K562 (cell line): ENCODE data around the gene FAR2. TPM values are rescaled to one million over a fixed set of nuclear protein-coding genes. Genes with fewer than 3 reads are reported as not detected.

Experiments
- ARHGAP35 ChIP-seq: fragments of 450-650 bp; IDR thresholded peaks from 2 replicates; pipeline ENCODE4 v1.6.1; 2018; ENCODE audit not compliant: partially characterized antibody
- CHD2 ChIP-seq: IDR thresholded peaks from 2 replicates; pipeline ENCODE4 v1.6.1; 2011; ENCODE audit warnings: low read depth, low read length
- CHD4 ChIP-seq: fragments of 200-600 bp; sonication (generic); IDR thresholded peaks from 3 replicates; pipeline ENCODE4 v1.6.1; 2012; ENCODE audit warnings: low read depth, mild to moderate bottlenecking, mixed read lengths, low read length, inconsistent platforms; ENCODE audit not compliant: insufficient read depth, insufficient replicate concordance, poor library complexity, severe bottlenecking
- FOXM1 ChIP-seq, 2 experiments: fragments of 450-650 bp in 1 of 2; sonication (generic) in 1 of 2; formaldehyde crosslinking in 1 of 2; IDR thresholded peaks; 2 replicates each; pipeline versions ENCODE4 v1.6.1 to v1.9.0; 2017 to 2022; ENCODE audit warnings: low read depth in 2 of 2, mild to moderate bottlenecking in 2 of 2, missing genetic modification reagents in 1 of 2, moderate library complexity in 1 of 2
- HLTF ChIP-seq: fragments of 450-650 bp; IDR thresholded peaks from 2 replicates; pipeline ENCODE4 v1.6.1; 2016
- MEIS2 ChIP-seq: fragments of 450-650 bp; IDR thresholded peaks from 2 replicates; pipeline ENCODE4 v1.6.1; 2014; ENCODE audit warnings: mild to moderate bottlenecking; ENCODE audit not compliant: partially characterized antibody
- NFYB ChIP-seq: IDR thresholded peaks from 2 replicates; pipeline ENCODE4 v1.6.1; 2011; ENCODE audit warnings: mild to moderate bottlenecking, moderate library complexity; ENCODE audit not compliant: insufficient read length; ENCODE audit errors: extremely low read depth
- SNIP1 ChIP-seq: fragments of 450-650 bp; IDR thresholded peaks from 2 replicates; pipeline ENCODE4 v1.7.1; 2017; ENCODE audit warnings: low read depth, mild to moderate bottlenecking
- SRSF1 ChIP-seq: fragments of 200-400 bp; formaldehyde crosslinking; IDR thresholded peaks from 2 replicates; pipeline ENCODE4 v1.6.1; 2017; ENCODE audit warnings: mild to moderate bottlenecking, low read depth, low read length, moderate library complexity
- VEZF1 ChIP-seq: fragments of 200-800 bp; sonication (Bioruptor generic); IDR thresholded peaks from 2 replicates; pipeline ENCODE4 v1.6.1; 2017; ENCODE audit warnings: missing genetic modification characterization, missing compliant biosample characterization
- ZNF133 ChIP-seq: fragments of 250-450 bp; sonication (Bioruptor Pico); IDR thresholded peaks from 2 replicates; pipeline ENCODE4 v1.4.0; 2020; ENCODE audit warnings: mild to moderate bottlenecking
- ZNF212 ChIP-seq: fragments of 450-650 bp; formaldehyde crosslinking; IDR thresholded peaks from 2 replicates; pipeline ENCODE4 v1.4.0; 2020; ENCODE audit warnings: mild to moderate bottlenecking
- ZNF253 ChIP-seq: fragments of 250-450 bp; sonication (Bioruptor Pico); conservative IDR thresholded peaks from 2 replicates; pipeline ENCODE4 v1.6.1; 2021; ENCODE audit warnings: mild to moderate bottlenecking
- ZNF75A ChIP-seq: fragments of 450-650 bp; formaldehyde crosslinking; IDR thresholded peaks from 2 replicates; pipeline ENCODE4 v1.4.0; 2020; ENCODE audit warnings: mild to moderate bottlenecking
- polyA plus RNA-seq, 8 experiments: library from polyadenylated mRNA; depleted of rRNA in 4 of 8; stranded (reverse) in 5 of 8; unstranded in 3 of 8; fragments of >200 nt; fragmentation: Nextera tagmentation in 2 of 8; fragmentation: Illumina TruSeq in 1 of 8; extraction: Ambion mirVana in 2 of 8; extraction: Trizol in 1 of 8; gene quantifications; 2 replicates each; pipeline versions ENCODE4 v1.2.1 to v1.2.3, GENCODE V29; 2011 to 2014; ENCODE audit warnings: inconsistent platforms in 1 of 8, missing spikeins in 1 of 8
- total RNA-seq, 7 experiments: library from RNA; depleted of rRNA in 6 of 7; stranded (reverse); fragments of >200 nt in 6 of 7; fragmentation: Illumina TruSeq in 2 of 7; extraction: Trizol in 2 of 7; gene quantifications; 2 replicates each; pipeline versions ENCODE4 v1.2.1 to v1.2.3, GENCODE V29; 2011 to 2021; ENCODE audit warnings: low replicate concordance in 1 of 7
- TF ChIP-seq, protein P1 (sequence below): fragments of 450-650 bp; IDR thresholded peaks from 2 replicates; pipeline ENCODE4 v1.6.1; 2016; ENCODE audit warnings: mild to moderate bottlenecking, moderate library complexity

The FAR2 gene
- total and polyA plus RNA-seq, 9 of the 15 experiments (the other 6 are each of a cell fraction or from before 2014, with no cell fraction given): 5.0 to 13.4 (median 8.5) TPM

DNA sequence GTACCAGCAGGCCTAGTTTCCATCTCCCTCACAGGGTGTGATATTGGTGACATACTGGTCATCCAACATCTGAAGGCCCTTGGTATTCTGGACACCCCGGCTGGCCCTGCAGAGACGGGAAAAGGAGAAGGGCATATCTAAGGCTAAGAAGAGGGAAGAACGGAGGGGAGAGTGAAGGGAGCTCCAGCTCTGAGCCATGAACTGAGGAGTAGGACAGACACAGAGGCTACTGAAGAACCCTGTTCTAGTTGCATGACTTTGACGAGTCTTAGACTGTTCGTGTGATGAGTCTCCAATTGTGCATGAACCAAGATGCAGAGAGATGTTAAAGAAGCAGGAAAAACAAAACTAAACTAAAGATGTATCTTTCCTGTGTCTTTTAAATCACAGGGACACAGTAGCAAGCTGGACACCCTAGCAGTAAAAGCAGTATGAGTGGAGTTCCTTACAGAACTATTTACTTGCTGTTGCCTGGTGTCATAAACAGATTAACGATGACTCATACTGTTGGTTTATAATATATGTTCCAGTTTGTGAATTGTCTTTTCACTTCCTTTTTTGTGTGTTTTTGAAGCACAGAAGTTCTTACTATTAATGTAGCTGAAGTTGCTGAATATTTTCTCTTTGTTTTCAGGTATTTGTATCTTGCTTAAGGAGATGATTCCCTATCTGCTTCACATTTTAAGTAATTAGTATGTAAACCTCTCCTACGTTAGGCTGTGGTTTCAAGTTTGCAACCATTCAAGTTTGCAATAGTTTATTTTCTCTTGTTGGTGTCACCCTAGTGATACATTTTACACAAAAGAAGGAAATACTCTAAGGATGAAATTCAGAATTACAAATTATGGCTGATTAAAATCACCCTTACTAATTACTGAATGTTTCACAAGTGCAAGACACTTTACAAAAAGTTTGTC is 15.7 kb downstream of the FAR2 start (continued):
- TF ChIP-seq VEZF1 (CRISPR knock-in tag) (no peak), MEIS2 (peak; percentile 68), ZNF253 (CRISPR knock-in tag) (no peak), ZNF212 (CRISPR knock-in tag) (no peak), HLTF (no peak), SNIP1 (no peak), CHD2 (no peak), ZNF75A (CRISPR knock-in tag) (no peak), ZNF133 (CRISPR knock-in tag) (no peak), NFYB (no peak), ARHGAP35 (no peak), FOXM1 (IDR thresholded peaks at IDR 0.05; ENCODE audit: low read depth) (no peak), FOXM1 (CRISPR knock-in tag; IDR thresholded peaks at IDR 0.05; ENCODE audit: low read depth) (no peak), SRSF1 (no peak), CHD4 (no peak)
- TF ChIP-seq, protein P1, sequence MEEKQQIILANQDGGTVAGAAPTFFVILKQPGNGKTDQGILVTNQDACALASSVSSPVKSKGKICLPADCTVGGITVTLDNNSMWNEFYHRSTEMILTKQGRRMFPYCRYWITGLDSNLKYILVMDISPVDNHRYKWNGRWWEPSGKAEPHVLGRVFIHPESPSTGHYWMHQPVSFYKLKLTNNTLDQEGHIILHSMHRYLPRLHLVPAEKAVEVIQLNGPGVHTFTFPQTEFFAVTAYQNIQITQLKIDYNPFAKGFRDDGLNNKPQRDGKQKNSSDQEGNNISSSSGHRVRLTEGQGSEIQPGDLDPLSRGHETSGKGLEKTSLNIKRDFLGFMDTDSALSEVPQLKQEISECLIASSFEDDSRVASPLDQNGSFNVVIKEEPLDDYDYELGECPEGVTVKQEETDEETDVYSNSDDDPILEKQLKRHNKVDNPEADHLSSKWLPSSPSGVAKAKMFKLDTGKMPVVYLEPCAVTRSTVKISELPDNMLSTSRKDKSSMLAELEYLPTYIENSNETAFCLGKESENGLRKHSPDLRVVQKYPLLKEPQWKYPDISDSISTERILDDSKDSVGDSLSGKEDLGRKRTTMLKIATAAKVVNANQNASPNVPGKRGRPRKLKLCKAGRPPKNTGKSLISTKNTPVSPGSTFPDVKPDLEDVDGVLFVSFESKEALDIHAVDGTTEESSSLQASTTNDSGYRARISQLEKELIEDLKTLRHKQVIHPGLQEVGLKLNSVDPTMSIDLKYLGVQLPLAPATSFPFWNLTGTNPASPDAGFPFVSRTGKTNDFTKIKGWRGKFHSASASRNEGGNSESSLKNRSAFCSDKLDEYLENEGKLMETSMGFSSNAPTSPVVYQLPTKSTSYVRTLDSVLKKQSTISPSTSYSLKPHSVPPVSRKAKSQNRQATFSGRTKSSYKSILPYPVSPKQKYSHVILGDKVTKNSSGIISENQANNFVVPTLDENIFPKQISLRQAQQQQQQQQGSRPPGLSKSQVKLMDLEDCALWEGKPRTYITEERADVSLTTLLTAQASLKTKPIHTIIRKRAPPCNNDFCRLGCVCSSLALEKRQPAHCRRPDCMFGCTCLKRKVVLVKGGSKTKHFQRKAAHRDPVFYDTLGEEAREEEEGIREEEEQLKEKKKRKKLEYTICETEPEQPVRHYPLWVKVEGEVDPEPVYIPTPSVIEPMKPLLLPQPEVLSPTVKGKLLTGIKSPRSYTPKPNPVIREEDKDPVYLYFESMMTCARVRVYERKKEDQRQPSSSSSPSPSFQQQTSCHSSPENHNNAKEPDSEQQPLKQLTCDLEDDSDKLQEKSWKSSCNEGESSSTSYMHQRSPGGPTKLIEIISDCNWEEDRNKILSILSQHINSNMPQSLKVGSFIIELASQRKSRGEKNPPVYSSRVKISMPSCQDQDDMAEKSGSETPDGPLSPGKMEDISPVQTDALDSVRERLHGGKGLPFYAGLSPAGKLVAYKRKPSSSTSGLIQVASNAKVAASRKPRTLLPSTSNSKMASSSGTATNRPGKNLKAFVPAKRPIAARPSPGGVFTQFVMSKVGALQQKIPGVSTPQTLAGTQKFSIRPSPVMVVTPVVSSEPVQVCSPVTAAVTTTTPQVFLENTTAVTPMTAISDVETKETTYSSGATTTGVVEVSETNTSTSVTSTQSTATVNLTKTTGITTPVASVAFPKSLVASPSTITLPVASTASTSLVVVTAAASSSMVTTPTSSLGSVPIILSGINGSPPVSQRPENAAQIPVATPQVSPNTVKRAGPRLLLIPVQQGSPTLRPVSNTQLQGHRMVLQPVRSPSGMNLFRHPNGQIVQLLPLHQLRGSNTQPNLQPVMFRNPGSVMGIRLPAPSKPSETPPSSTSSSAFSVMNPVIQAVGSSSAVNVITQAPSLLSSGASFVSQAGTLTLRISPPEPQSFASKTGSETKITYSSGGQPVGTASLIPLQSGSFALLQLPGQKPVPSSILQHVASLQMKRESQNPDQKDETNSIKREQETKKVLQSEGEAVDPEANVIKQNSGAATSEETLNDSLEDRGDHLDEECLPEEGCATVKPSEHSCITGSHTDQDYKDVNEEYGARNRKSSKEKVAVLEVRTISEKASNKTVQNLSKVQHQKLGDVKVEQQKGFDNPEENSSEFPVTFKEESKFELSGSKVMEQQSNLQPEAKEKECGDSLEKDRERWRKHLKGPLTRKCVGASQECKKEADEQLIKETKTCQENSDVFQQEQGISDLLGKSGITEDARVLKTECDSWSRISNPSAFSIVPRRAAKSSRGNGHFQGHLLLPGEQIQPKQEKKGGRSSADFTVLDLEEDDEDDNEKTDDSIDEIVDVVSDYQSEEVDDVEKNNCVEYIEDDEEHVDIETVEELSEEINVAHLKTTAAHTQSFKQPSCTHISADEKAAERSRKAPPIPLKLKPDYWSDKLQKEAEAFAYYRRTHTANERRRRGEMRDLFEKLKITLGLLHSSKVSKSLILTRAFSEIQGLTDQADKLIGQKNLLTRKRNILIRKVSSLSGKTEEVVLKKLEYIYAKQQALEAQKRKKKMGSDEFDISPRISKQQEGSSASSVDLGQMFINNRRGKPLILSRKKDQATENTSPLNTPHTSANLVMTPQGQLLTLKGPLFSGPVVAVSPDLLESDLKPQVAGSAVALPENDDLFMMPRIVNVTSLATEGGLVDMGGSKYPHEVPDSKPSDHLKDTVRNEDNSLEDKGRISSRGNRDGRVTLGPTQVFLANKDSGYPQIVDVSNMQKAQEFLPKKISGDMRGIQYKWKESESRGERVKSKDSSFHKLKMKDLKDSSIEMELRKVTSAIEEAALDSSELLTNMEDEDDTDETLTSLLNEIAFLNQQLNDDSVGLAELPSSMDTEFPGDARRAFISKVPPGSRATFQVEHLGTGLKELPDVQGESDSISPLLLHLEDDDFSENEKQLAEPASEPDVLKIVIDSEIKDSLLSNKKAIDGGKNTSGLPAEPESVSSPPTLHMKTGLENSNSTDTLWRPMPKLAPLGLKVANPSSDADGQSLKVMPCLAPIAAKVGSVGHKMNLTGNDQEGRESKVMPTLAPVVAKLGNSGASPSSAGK: no peak
